ENCODE data around the gene LMAN2.

Gene LMAN2

DNA sequence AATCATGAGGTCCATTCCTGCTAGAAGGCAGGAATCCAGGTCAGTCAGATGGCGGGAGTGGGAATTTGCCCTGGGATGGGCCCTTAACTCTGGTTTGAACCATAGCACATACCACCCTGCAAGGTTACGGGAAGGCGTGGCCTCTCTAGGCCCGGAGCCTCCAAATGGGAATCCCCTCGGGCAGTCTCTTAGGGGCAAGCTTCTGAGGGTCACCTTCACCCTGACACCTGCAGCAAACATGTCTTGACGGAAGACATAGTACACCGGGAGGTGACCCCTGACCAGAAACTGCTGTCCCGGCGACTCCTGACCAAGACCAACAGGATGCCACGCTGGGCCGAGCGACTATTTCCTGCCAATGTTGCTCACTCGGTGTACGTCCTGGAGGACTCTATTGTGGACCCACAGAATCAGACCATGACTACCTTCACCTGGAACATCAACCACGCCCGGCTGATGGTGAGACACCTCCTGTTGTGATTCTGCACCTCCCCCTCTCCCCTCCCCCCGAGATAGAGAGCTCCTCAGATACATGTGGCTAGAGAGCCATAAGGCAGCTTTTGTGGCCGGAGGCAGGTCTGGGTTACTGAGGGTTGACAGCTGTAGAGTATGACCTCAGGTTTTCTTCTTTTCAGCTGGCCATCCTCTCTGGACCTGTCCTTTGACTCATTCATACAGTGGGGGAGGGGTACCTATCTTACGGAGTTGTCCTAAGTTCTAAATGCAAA, 46.9 kb downstream of the LMAN2 start:
- DNase-seq: no peak

DNA sequence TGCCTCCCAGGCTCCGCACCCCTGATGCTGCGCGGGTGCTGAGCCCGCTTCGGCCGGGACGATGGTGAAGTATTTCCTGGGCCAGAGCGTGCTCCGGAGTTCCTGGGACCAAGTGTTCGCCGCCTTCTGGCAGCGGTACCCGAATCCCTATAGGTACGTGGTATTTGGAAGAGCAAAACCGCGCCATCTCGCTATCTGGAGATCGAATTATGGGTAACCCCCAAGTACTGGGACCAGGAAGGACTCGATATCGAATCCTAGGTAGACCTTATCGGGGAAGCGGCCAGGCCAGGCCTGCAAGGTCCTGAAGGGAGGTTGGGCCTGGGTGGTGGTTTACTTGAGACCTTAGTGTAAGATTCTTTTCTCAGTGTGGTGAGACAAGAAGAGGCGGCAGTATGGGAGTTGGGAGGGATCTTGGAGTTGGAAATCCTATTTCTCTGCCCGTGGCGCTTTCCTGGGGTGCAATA, 47.5 kb downstream of the LMAN2 start:
- no peak for DNase-seq

DNA sequence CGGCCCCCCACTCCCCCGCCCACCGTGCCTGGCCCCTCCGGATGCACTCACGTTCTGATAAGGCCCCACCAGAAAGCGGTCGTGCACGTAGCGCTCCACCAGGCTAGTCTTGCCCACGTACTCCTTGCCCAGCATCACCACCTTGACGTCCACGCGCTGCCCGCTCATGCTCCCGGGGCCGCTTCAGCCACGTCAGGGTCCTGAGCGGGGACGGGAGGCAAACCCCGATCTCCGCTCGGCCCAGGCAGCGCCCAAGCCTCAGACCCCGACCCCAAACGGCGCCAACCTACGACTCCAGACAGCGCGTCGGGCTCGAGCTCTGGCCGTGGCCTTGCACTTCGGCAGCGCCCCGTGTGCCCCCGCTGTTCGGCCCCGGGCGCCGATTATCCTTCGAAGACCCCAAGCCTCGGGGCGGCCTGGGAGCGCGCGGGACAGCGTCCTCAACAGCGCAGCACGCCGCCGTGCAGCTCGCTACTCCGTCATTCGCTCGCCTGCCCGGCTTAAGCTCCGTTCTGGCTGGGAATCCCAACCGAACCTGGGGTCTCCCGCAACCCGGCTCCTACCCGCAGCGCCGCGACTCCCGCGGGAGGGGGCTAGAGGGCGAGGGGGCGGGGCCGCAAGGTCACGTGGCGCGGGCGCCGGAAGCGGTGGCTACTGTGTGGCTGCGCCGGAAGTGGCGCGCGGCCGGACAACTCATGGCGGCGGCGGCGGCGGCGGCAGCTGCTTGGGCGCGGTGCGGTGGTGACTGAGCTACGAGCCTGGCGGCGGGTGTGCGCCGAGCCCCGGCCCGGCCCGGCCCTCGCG, 48.1 kb downstream of the LMAN2 start, which contains the start of the genes PRELID1 and RAB24:
TSS of gene PRELID1 (plus strand) at position 679 of the 804 bp plus-strand sequence. CDS start 187 bp downstream, outside the sequence.
TSS of gene RAB24 (minus strand) at position 599 of the 804 bp plus-strand sequence. CDS start at position 168, 431 bp downstream.
- DNase-seq: peak; percentile 8

DNA sequence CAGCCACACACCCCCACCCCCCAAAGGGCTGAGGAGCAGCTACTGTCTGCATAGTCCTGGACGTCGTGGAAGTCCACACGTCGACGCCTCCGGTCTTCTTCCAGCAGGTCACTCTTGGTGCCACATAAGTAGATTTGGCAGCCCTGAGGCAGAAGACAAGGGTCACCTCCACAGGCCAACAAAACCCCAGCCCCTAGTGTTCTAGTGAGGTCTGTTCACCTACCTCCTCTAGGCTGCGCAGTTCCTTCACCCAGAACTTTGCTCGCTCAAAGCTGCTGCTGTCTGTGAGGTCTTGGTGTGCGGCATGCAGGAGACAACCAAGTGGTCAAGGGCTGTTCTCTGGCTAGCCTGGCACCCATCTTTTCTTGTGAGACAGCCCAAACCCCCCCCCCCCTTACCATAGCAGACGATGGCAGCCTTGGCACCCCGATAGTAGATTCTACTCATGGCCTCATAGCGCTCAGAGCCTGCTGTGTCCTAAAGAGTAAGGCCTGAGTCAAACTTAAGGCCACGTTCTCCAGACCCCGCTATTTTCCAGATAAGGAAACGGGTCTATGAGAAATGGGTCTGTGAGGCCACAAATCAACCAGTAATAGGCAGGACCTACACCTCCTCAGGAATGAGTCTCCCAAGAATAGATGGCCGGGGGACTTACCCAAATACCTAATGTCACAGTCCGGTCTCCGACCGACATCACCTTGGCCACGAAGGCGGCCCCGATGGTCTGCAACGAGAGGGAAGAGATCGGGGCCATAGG, 48.9 kb downstream of the LMAN2 start:
- DNase-seq: no peak

DNA sequence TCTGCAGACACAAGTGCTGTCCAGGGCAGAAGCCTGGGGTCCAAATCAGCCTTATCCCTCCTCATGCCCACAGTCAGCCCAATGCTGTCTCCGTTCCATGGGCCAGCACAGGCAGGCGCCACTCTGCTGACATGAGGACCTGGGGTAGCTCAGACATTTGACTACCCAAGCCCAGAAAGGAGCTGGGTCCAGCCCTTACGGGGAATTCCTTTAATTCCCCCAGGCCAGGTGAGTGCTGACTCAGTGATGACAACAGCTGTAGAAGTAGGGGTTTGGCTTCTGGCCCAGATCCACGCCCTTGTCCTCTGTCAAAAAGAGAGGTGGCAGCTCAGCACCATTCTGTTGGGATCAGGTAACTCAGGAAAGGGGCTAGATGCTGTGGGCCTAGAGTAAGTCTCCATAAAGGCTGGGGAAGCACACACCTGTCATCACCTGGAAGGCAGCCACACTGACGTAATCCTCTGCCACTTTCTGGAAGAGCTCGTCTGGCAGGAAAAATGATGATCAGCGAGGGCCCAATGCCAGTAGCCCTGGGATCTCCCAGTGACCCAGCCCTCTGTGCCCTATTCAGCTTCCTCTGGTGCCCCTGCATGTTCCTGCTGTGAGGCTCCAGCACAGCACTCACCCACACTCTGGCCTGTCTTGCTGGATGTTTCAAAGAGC, 49.8 kb downstream of the LMAN2 start:
- peak; percentile 86 for DNase-seq

DNA sequence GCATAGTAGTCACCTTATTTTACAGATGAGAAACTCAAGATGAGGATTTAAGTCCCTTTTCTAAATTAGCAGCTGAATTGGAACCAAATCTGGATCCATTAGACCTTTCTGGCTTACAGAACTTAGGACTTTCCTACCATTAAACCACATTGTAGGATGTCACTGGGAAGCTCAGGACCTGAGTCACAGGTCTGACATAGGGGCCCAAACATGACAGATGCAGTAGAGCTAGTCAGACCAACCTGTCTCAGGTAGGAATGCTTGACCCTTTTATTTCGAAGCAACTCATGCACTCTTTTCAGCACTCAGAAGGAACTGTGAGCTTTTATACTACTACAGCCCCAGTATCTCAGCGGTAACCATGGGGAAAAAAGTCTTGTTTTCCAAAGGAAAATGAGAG, 50.5 kb downstream of the LMAN2 start:
- no peak for DNase-seq

DNA sequence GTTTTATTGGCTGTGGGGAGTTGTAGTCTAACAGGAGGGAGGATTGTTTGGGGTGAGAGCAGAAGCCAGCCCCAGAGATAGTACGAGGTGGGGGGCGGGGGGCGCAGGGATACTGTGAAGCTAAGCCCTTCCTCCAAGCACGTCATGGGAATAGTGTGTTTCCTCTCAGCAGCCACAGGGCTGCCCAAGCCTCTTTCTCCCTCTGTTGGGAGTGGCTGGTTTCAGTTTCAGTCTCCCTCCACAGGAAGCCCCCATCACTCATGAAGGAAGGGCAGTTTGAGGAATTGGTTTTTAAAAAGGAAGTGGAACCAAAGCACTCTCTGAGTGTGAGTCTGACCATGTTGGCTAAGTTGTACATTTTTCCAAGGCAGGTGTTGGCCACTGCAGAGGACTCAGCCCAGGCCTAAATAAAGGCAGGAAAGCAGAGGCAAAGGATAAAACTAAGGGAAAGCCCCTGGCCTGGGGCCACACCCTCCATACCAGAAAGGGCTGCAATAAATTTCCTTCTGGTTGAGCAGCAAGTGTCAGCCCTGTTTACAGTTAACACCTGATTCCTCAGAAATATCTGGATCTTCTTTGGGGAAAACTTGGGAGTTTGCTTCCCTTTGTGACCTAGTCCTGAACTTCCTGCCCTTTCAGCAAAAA, 51.1 kb downstream of the LMAN2 start:
- no peak for DNase-seq

DNA sequence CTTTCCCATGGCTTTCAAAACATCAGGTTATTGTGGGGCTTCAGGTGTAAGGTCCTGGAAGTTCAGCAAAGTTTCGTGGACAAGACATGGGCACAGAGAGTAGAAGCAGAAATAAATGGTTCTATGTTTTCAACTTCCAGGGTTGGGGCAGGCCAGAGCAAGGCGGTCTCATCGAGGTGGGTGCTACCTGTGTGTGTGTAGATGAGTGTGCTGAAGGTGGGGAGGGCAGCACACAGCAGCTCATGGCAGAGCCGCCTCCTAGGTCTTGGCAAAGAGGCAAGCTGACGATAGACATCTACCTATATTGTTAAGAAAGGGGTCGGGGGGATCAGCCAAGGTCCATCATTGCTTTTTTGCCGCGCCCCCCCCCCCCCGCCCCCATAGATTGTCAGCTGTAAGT, 51.8 kb downstream of the LMAN2 start:
- no peak for DNase-seq

DNA sequence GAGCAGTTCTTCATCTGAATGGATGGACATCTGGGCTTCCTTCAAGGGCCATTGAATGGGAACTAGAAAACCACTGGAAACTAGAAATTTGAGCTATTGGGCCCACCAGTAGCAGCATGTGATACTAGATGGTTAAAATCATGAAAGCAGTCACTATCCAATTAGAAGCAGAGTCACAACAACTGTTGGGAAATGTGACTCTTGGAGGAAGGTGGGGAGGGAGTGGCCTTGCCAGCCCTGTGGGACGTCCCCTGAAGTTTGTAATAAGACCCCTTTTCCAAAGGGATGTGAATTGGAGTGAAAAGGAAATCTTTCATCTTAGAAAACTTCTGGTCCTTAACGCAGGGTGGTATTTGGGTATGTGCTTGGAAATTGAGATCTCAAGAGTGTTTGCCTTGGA, 53.5 kb downstream of the LMAN2 start:
- no peak for DNase-seq

DNA sequence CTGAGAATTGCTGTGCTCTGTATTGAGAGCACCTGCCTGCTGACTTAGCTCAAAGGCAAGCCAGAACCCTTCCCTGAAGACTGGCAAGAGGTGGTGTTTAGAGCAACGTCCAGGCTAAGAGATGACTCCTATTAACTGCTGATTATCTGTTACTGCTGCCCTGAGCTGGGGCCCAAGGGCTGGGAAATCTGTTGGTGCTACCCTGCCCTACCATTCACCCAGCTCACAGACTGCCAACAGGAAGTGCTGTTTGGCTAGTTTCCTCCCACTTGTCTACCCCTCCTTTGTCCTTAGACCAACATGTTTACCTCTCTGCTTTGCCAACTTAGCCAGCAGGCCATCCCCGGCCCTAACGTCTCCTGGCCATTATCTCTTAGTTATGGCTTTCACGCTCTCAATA, 54.9 kb downstream of the LMAN2 start:
- DNase-seq: peak; percentile 53

DNA sequence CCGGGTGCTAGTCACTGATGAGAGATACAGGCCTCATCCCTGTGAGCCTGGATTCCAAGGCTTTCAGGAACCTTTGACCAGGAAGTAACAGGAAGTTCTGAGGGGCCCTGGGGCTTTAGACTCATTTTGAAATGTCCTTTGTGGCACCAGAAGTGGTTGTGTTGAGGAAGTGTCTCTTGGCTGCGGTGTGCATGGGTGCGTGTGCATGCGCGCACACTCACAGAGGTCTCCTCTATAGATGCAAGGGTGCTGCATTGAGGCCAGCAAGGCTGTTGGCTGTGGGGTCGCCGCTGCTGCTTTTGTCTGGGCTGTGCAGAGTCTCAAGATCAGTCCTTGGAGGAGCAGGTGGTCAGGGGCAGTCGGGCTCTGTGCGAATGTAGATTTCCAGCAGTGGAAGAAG, 55.5 kb downstream of the LMAN2 start:
- DNase-seq: no peak

DNA sequence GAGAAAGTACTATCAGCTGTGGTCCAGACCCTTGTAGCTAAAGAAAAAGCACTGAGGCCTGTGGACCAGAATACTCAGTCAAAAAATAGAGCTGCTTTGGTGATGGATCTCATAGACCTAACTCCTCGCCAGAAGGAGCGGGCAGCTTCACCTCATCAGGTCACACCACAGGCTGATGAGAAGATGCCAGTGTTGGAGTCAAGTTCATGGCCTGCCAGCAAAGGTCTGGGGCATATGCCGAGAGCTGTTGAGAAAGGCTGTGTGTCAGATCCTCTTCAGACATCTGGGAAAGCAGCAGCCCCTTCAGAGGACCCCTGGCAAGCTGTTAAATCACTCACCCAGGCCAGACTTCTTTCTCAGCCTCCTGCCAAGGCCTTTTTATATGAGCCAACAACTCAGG, 56.8 kb downstream of the LMAN2 start:
- no peak for DNase-seq

DNA sequence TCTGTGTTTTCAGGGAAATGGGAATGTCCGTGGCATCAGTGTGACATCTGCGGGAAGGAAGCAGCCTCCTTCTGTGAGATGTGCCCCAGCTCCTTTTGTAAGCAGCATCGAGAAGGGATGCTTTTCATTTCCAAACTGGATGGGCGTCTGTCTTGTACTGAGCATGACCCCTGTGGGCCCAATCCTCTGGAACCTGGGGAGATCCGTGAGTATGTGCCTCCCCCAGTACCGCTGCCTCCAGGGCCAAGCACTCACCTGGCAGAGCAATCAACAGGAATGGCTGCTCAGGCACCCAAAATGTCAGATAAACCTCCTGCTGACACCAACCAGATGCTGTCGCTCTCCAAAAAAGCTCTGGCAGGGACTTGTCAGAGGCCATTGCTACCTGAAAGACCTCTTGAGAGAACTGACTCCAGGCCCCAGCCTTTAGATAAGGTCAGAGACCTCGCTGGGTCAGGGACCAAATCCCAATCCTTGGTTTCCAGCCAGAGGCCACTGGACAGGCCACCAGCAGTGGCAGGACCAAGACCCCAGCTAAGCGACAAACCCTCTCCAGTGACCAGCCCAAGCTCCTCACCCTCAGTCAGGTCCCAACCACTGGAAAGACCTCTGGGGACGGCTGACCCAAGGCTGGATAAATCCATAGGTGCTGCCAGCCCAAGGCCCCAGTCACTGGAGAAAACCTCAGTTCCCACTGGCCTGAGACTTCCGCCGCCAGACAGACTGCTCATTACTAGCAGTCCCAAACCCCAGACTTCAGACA, 57.5 kb downstream of the LMAN2 start:
- no peak for DNase-seq

DNA sequence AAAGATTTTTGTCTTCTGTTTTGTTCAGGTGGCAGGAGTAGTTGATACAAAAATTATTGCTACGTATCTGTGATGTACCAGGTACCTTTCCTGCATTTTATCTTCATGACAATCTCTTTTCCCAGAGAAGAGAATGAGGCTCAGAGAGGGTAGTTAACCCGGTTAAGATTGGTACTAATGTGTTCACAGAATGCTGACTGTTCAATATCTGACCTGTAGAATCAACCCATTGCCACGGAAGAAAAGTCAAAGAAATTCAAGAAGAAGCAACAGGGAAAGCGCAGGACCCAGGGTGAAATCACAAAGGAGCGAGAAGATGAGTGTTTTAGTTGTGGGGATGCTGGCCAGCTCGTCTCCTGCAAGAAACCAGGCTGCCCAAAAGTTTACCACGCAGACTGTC, 59.7 kb downstream of the LMAN2 start:
- DNase-seq: no peak

DNA sequence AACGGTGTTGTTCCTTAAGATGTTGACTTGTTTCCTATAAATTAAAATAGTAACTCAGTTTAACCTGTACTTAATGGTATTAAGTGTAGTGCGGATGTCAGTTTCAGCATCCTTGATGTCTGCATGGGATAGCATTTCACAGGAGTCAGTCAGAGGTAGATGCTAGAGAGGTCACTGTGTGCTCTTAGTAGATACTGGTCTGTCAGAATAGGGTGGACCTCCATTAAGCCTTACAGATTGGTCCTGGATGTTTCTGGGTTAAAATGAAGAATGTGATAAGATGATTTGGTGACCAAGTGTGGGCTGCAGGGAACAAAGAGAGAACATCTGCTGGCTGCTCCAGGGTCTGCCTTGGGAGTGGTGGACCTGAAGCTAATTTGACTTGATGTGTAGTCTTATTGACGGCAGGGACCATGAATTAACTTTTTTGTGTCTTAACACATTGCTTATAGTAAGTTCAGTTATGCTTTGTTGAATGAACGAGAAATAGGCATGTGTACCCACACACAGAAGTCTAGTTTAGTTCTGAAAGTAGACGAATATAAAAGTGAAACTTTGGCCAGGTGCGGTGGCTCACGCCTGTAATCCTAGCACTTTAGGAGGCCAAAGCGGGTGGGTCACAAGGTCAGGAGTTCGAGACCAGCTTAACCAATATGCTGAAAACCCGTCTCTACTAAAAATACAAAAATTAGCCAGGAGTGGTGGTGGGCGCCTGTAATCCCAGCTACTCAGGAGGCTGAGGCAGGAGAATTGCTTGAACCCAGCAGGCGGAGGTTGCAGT, 60.5 kb downstream of the LMAN2 start:
- DNase-seq: no peak

DNA sequence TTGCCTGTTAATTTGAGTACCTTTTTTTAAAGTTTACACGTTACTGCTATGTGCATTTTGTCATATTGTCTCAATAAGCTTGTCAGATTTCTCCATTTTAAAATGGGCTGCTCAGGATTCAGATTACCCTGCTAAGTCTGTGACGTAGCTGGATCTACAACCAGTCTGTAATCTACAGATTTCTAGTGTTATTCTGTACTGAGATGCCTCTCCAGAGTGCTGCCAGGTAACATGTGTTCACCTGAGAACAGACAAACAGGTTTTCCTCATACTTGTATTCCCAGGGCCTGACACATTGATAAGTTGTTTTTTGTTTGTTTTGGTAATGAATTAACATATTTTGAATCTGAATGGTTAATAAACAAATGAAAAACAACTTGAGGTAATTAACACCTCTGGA, 63.3 kb downstream of the LMAN2 start:
- no peak for DNase-seq

All from DMS153 (cell line).